A673 (cell line): Measurements from ENCODE around the gene DPH7.

Experiments used
- EZH2 ChIP-seq: fragments of 200-600 bp; sonication (generic); IDR thresholded peaks from 2 replicates; pipeline ENCODE4 v1.6.1; 2017; ENCODE audit warnings: borderline replicate concordance, low read depth, mild to moderate bottlenecking, mixed read lengths, antibody characterized with exemption, low read length; ENCODE audit not compliant: poor library complexity, severe bottlenecking
- TF ChIP-seq, protein P1 (sequence below): fragments of 300-800, 200-600 bp; sonication (generic); conservative IDR thresholded peaks from 2 replicates; pipeline ENCODE4 v1.5.1; 2017; ENCODE audit warnings: low read depth, mild to moderate bottlenecking, antibody characterized with exemption, low read length, moderate library complexity, mixed read lengths

DNA sequence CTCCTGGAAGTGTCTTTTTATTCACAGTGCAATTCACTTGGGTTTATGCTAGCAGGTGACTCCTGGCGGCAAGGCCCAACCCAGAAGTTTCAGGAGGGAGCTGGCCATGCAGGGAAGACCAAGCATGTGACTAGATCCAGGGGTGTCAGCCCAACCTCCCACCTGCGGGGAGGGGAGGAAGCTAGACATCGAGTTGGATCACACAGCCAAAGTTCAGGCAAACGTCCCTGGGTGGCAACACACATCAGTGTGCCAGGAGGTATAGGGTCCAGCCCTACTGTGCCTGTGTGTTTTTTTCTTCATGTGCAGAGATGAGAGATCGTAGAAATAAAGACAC, 53.8 kb downstream of the DPH7 start:
- TF ChIP-seq, protein P1, sequence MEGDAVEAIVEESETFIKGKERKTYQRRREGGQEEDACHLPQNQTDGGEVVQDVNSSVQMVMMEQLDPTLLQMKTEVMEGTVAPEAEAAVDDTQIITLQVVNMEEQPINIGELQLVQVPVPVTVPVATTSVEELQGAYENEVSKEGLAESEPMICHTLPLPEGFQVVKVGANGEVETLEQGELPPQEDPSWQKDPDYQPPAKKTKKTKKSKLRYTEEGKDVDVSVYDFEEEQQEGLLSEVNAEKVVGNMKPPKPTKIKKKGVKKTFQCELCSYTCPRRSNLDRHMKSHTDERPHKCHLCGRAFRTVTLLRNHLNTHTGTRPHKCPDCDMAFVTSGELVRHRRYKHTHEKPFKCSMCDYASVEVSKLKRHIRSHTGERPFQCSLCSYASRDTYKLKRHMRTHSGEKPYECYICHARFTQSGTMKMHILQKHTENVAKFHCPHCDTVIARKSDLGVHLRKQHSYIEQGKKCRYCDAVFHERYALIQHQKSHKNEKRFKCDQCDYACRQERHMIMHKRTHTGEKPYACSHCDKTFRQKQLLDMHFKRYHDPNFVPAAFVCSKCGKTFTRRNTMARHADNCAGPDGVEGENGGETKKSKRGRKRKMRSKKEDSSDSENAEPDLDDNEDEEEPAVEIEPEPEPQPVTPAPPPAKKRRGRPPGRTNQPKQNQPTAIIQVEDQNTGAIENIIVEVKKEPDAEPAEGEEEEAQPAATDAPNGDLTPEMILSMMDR = no peak
- TF ChIP-seq EZH2 = no peak
